GM15510 (cell line): ENCODE data around the gene PDS5B.

Source experiments
- POLR2A ChIP-seq: IDR thresholded peaks from 3 replicates; pipeline ENCODE4 v1.6.1; 2011; ENCODE audit warnings: borderline replicate concordance; ENCODE audit not compliant: insufficient read length; ENCODE audit errors: extremely low read depth

PDS5B gene

GRCh38 chr13:32669030-32669646, 82.9 kb downstream of the PDS5B start:
- TF ChIP-seq POLR2A = no peak

- TF ChIP-seq POLR2A = no peak
Measured at GRCh38 chr13:32674503-32674902, 88.3 kb downstream of the PDS5B start.

- no peak for TF ChIP-seq POLR2A
Measured at GRCh38 chr13:32676242-32676641, 90.0 kb downstream of the PDS5B start.

- TF ChIP-seq POLR2A = no peak
Measured at GRCh38 chr13:32682130-32682529, 95.9 kb downstream of the PDS5B start.

GRCh38 chr13:32682740-32683139, 96.5 kb downstream of the PDS5B start:
- no peak for TF ChIP-seq POLR2A

GRCh38 chr13:32687275-32687674, 101.0 kb downstream of the PDS5B start:
- TF ChIP-seq POLR2A = no peak

- TF ChIP-seq POLR2A = no peak
Measured at GRCh38 chr13:32695602-32696250, 109.5 kb downstream of the PDS5B start.

GRCh38 chr13:32707471-32707870, 121.2 kb downstream of the PDS5B start:
- TF ChIP-seq POLR2A = no peak

GRCh38 chr13:32713397-32713796, 127.1 kb downstream of the PDS5B start:
- TF ChIP-seq POLR2A = no peak

- no peak for TF ChIP-seq POLR2A
Measured at GRCh38 chr13:32720026-32720425, 133.8 kb downstream of the PDS5B start.

GRCh38 chr13:32722340-32722739, 136.1 kb downstream of the PDS5B start:
- TF ChIP-seq POLR2A = no peak

GRCh38 chr13:32723987-32724386, 137.7 kb downstream of the PDS5B start:
- TF ChIP-seq POLR2A = no peak

- no peak for TF ChIP-seq POLR2A
Measured at GRCh38 chr13:32726374-32727037, 140.3 kb downstream of the PDS5B start.

GRCh38 chr13:32728327-32728726, 142.1 kb downstream of the PDS5B start:
- TF ChIP-seq POLR2A = no peak

- TF ChIP-seq POLR2A = no peak
Measured at GRCh38 chr13:32731074-32731473, 144.8 kb downstream of the PDS5B start.

GRCh38 chr13:32731576-32731975, 145.3 kb downstream of the PDS5B start:
- no peak for TF ChIP-seq POLR2A
